Heart left ventricle (tissue), 16 donors: ENCODE results near the gene TXNDC16. TPM values are rescaled to one million over a fixed set of nuclear protein-coding genes. Genes with fewer than 3 reads are reported as not detected.
A peak's percentile ranks its signal among the peaks of the same experiment; 100 is the strongest.
"Not testable (repeated sequence)": the region's sequence is repeated elsewhere in the genome, so short reads cannot be mapped to it uniquely, and the experiment has no call there.

Experiments used
- ATAC-seq, 4 donors: fragments of 200-7000 bp; cut with Tn5 transposase; one replicate each; pipeline ENCODE4 v1.9.1; 2020 to 2022; ENCODE audit warnings: moderate library complexity in 4 of 4, mild to moderate bottlenecking in 3 of 4, moderate number of reproducible peaks in 1 of 4
- DNase-seq, 5 donors: peaks; one replicate each; pipeline ENCODE4 v3.0.0-alpha.2; 2020
- H3K27ac ChIP-seq, 12 donors: fragments of 200-600 bp; sonication (generic) in 4 of 12; one replicate each; pipeline versions ENCODE4 v1.5.0 to v1.8.0; 2016 to 2022; ENCODE audit warnings: mild to moderate bottlenecking in 2 of 12
- H3K27me3 ChIP-seq, 9 donors: fragments of 200-600 bp; sonication (generic) in 2 of 9; one replicate each; pipeline versions ENCODE4 v1.5.1 to v1.8.0; 2016 to 2022; ENCODE audit warnings: mild to moderate bottlenecking in 3 of 9
- H3K36me3 ChIP-seq, 9 donors: fragments of 200-600 bp; sonication (generic) in 2 of 9; one replicate each; pipeline versions ENCODE4 v1.5.0 to v1.8.0; 2018 to 2022; ENCODE audit warnings: mild to moderate bottlenecking in 2 of 9
- H3K4me1 ChIP-seq, 12 donors: fragments of 200-600 bp; sonication (generic) in 4 of 12; one replicate each; pipeline versions ENCODE4 v1.5.0 to v1.8.0; 2016 to 2022; ENCODE audit warnings: mild to moderate bottlenecking in 3 of 12
- H3K4me3 ChIP-seq, 12 donors: fragments of 200-600 bp; sonication (generic) in 4 of 12; one replicate each; pipeline versions ENCODE4 v1.5.0 to v1.8.0; 2017 to 2022; ENCODE audit warnings: mild to moderate bottlenecking in 9 of 12, moderate library complexity in 4 of 12
- H3K9me3 ChIP-seq, 12 donors: fragments of 200-600 bp; sonication (generic) in 4 of 12; one replicate each; pipeline versions ENCODE4 v1.5.0 to v1.8.0; 2016 to 2022; ENCODE audit warnings: mild to moderate bottlenecking in 1 of 12
- CTCF ChIP-seq, 12 donors: fragments of 200-600 bp; sonication (generic) in 4 of 12; IDR thresholded peaks; one replicate each; pipeline versions ENCODE4 v1.5.0 to v1.8.0; 2018 to 2022; ENCODE audit warnings: antibody characterized with exemption in 12 of 12, mild to moderate bottlenecking in 5 of 12
- POLR2A ChIP-seq, 2 donors: fragments of 450-650 bp; IDR thresholded peaks; one replicate each; pipeline ENCODE4 v1.6.1; 2017; ENCODE audit warnings: antibody characterized with exemption in 2 of 2, mild to moderate bottlenecking in 2 of 2, moderate library complexity in 2 of 2
- WGBS, 4 donors: extraction: QIAGEN DNeasy Blood & Tissue Kit in 2 of 4; methylation state at CpG; one replicate each; pipeline versions ENCODE4 v1.1.5 to v1.1.7; 2013 to 2018; 5-methylcytosine and 5-hydroxymethylcytosine counted together
- intact Hi-C, 10 donors: fragments of 100-400 bp; cut with DNase I; formaldehyde crosslinking; loops; one replicate each; pipeline versions ENCODE4 v1.11.1 to v1.14.2; 2022
- polyA plus RNA-seq, 2 donors: library from polyadenylated mRNA; stranded (reverse); fragments of 200-250 nt; gene quantifications; one replicate each; pipeline ENCODE4 v1.2.3, GENCODE V29; 2013
- total RNA-seq, 9 donors: library from RNA; depleted of rRNA in 2 of 9; stranded (reverse); fragments of >200 nt in 2 of 9; fragmentation: NEBNext Ultra II Directional in 3 of 9; extraction: Animal tissue kit (Norgen Biotek cat#: 25700) in 3 of 9; gene quantifications; one replicate each; pipeline versions ENCODE4 v1.1.0 to v1.2.4, GENCODE V29; 2016 to 2023
- donor health status: ischemic (EF 13 %, LVEDD 7.1; RV severe dilation, severe dysfunction).
- donor health status: healthy with polysubstance abuse.
- donor health status: DM: no; HTN: yes; CAD: no.
- donor health status: DM: no; HTN: no; CAD: no.
- donor health status: ischemic (EF 25% LVEDD 6.9; RV normal size, moderate dysfunction).
- donor health status: ischemic (EF 25% LVEDD 5.7; RV mildly dilated, moderate dysfunction).
- donor health status: healthy.
- donor health status: DM: yes; HTN: yes; CAD: no.
- donor health status: ischemic (EF 35%, LVEDD 5.7; RV mildly dilated, moderate dysfunction).
- donor health status: nonischemic (EF 11% LVEDD 7.7; RV severe dilation, severe dysfunction).
- donor health status: DM: yes; HTN: yes; CAD: no.
- donor health status: PGD.
- donor health status: ischemic (EF 29% LVEDD 5.4; RV normal size, mild dysfunction).
- donor health status: nonischemic (EF 23%, LVEDD 6.1; RV moderate dilation, normal function).

The TXNDC16 gene
- total and polyA plus RNA-seq, 11 donors, result 0.72 to 7.1 (median 3.9) TPM

GRCh38 chr14:52481864-52482263 is 70.4 kb downstream of the TXNDC16 start:
- no peak for DNase-seq
- no peak for TF ChIP-seq POLR2A (IDR thresholded peaks at IDR 0.05)
- H3K9me3 ChIP-seq, result peaks cover 0 to 9% (median 4%) of the 10 kb centered on the region in 12 donors
- H3K36me3 ChIP-seq, result peaks cover 0 to 26% (median 6%) of the 10 kb centered on the region in 9 donors
- no peak for ATAC-seq
- no peak overlapping the region for H3K27ac ChIP-seq
- H3K4me3 ChIP-seq, result no peak overlapping the region
- intact Hi-C loops, result no loop called here
- no peaks in the 10 kb centered on the region for H3K27me3 ChIP-seq
- no peaks in the 10 kb centered on the region for H3K4me1 ChIP-seq

GRCh38 chr14:52473557-52473956 is 78.7 kb downstream of the TXNDC16 start:
- no peaks in the 10 kb centered on the region for H3K4me1 ChIP-seq
- no peak for ATAC-seq
- no peak for DNase-seq
- peaks cover 0 to 20% (median 0%) of the 10 kb centered on the region in 9 donors for H3K36me3 ChIP-seq
- H3K27me3 ChIP-seq, result no peaks in the 10 kb centered on the region
- TF ChIP-seq POLR2A (IDR thresholded peaks at IDR 0.05) (no peak), CTCF (IDR thresholded peaks at IDR 0.05) (peak in 10 of 12 donors; percentile 20 to 55 (median 36))
- WGBS, 4 donors, result 8 to 26% (median 20%) methylated on average over 1 of the region's 1 CpG
- H3K9me3 ChIP-seq, result peaks cover 0 to 14% (median 6%) of the 10 kb centered on the region in 12 donors
- intact Hi-C loops, result loop anchor here (1.0 to 5.0 kb wide), 3 partner anchors 171 to 175 kb away; no protein-coding TSS in a partner anchor
- H3K4me3 ChIP-seq, result no peak overlapping the region
- no peak overlapping the region for H3K27ac ChIP-seq

GRCh38 chr14:52472728-52473127 is 79.6 kb downstream of the TXNDC16 start:
- intact Hi-C loops, result loop anchor here (1.0 to 5.0 kb wide), 3 partner anchors 170 to 174 kb away; no protein-coding TSS in a partner anchor
- no peak for DNase-seq
- ATAC-seq, result no peak
- H3K27me3 ChIP-seq, result no peaks in the 10 kb centered on the region
- no peak overlapping the region for H3K4me3 ChIP-seq
- H3K9me3 ChIP-seq, result peaks cover 0 to 14% (median 6%) of the 10 kb centered on the region in 12 donors
- WGBS, 4 donors, result 93 to 96% (median 95%) methylated on average over 6 of the region's 6 CpGs
- no peak for TF ChIP-seq POLR2A (IDR thresholded peaks at IDR 0.05)
- no peak for TF ChIP-seq CTCF (IDR thresholded peaks at IDR 0.05)
- no peaks in the 10 kb centered on the region for H3K4me1 ChIP-seq
- peaks cover 0 to 21% (median 0%) of the 10 kb centered on the region in 9 donors for H3K36me3 ChIP-seq
- no peak overlapping the region for H3K27ac ChIP-seq

- ATAC-seq, H3K4me3 ChIP-seq, H3K27ac ChIP-seq, H3K4me1 ChIP-seq, DNase-seq, H3K27me3 ChIP-seq: not testable (repeated sequence)
- intact Hi-C loops, result loop anchor here in 9 of 10 donors (2.0 to 5.0 kb wide), 2 partner anchors 170 to 173 kb away; no protein-coding TSS in a partner anchor
- 92 to 96% (median 96%) methylated on average over 13 of the region's 13 CpGs for WGBS, 4 donors
- Histone ChIP-seq H3K36me3 (peaks cover 0 to 22% (median 0%) of the 10 kb centered on the region in 9 donors), H3K9me3 (peaks cover 0 to 10% (median 5%) of the 10 kb centered on the region in 12 donors)
These were observed 80.1 kb downstream of the TXNDC16 start for GRCh38 chr14:52472251-52472650.

GRCh38 chr14:52467515-52468266 is 84.6 kb downstream of the TXNDC16 start:
- H3K4me1 ChIP-seq, result no peaks in the 10 kb centered on the region
- peaks cover 0 to 14% (median 1%) of the 10 kb centered on the region in 9 donors for H3K36me3 ChIP-seq
- DNase-seq, result no peak
- no peak overlapping the region for H3K4me3 ChIP-seq
- H3K9me3 ChIP-seq, result no peaks in the 10 kb centered on the region
- ATAC-seq, result no peak
- H3K27ac ChIP-seq, result no peak overlapping the region
- H3K27me3 ChIP-seq, result no peaks in the 10 kb centered on the region
- TF ChIP-seq POLR2A (IDR thresholded peaks at IDR 0.05), result no peak
- TF ChIP-seq CTCF (IDR thresholded peaks at IDR 0.05), result no peak
- 85 to 95% (median 87%) methylated on average over 7 of the region's 7 CpGs for WGBS, 4 donors
- intact Hi-C loops, result no loop called here
